WTC11 (cell line): Measurements from ENCODE around the gene STX8.

Experiments used
- CREB1 ChIP-seq: sonication (generic); formaldehyde crosslinking; IDR thresholded peaks from 2 replicates; pipeline ENCODE4 v1.8.0; 2023; ENCODE audit warnings: mild to moderate bottlenecking, missing genetic modification reagents
- CTCF ChIP-seq: fragments of 200-600 bp; IDR thresholded peaks from 2 replicates; pipeline ENCODE4 v1.8.0; 2022; ENCODE audit warnings: antibody characterized with exemption
- E2F4 ChIP-seq: sonication (generic); formaldehyde crosslinking; IDR thresholded peaks from 2 replicates; pipeline ENCODE4 v1.8.1; 2022; ENCODE audit warnings: low read depth, mild to moderate bottlenecking, moderate library complexity, missing genetic modification reagents, borderline replicate concordance
- HMGXB4 ChIP-seq: sonication (generic); formaldehyde crosslinking; IDR thresholded peaks from 2 replicates; pipeline ENCODE4 v1.8.1; 2023; ENCODE audit warnings: mild to moderate bottlenecking, moderate library complexity, missing genetic modification reagents
- NR1H2 ChIP-seq: sonication (generic); formaldehyde crosslinking; IDR thresholded peaks from 2 replicates; pipeline ENCODE4 v1.9.0; 2021; ENCODE audit warnings: mild to moderate bottlenecking, moderate library complexity, missing genetic modification reagents
- NR3C1 ChIP-seq: sonication (generic); formaldehyde crosslinking; conservative IDR thresholded peaks from 2 replicates; pipeline ENCODE4 v1.8.1; 2023; ENCODE audit warnings: low read depth, mild to moderate bottlenecking, missing genetic modification reagents
- ZBTB21 ChIP-seq: sonication (generic); formaldehyde crosslinking; IDR thresholded peaks from 2 replicates; pipeline ENCODE4 v1.8.1; 2023; ENCODE audit warnings: mild to moderate bottlenecking, missing genetic modification reagents, borderline replicate concordance

- no peak for TF ChIP-seq CTCF
- no peak for TF ChIP-seq E2F4 (CRISPR knock-in tag)
- TF ChIP-seq HMGXB4 (CRISPR knock-in tag) = no peak
- no peak for TF ChIP-seq CREB1 (CRISPR knock-in tag)
- no peak for TF ChIP-seq NR1H2
- TF ChIP-seq ZBTB21 = no peak
- TF ChIP-seq NR3C1 (CRISPR knock-in tag) = no peak
Observed at GRCh38 chr17:9512323-9513168, 63.1 kb downstream of the STX8 start.
